Measurements from ENCODE around the gene FAM3D. TPM values are rescaled to one million over a fixed set of nuclear protein-coding genes. Genes with fewer than 3 reads are reported as not detected.

The FAM3D gene
- total RNA-seq, 4 donors from 2014 or later = 47.0 to 200 (median 135) TPM

DNA sequence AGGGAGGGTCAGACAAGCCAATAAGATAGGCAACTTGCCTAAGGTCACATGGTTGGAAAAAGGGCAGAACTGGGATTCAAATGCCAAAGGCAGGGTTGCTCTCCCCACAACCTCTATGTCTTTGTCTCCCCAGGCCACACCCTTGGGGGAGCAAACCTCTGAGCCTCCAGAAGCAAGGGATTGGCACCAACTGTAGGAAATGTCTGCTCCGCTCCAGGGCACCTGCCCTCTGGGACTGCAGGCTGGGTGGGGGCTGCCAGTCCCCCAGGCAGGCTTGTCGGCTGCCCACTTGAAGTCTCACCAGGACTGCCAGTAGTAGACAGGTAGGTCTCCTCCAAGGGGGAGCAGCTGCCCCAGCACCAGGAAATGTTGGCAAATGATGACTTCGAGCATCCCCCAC is 2.0 kb downstream of the FAM3D start:
- no peaks in the 10 kb centered on the region for H3K27me3 ChIP-seq
- peak overlapping the region in 2 of 4 donors; percentile 94 to 96 for H3K27ac ChIP-seq
- H3K4me1 ChIP-seq = peaks cover 0 to 10% (median 0%) of the 10 kb centered on the region in 4 donors
- TF ChIP-seq, protein P1, sequence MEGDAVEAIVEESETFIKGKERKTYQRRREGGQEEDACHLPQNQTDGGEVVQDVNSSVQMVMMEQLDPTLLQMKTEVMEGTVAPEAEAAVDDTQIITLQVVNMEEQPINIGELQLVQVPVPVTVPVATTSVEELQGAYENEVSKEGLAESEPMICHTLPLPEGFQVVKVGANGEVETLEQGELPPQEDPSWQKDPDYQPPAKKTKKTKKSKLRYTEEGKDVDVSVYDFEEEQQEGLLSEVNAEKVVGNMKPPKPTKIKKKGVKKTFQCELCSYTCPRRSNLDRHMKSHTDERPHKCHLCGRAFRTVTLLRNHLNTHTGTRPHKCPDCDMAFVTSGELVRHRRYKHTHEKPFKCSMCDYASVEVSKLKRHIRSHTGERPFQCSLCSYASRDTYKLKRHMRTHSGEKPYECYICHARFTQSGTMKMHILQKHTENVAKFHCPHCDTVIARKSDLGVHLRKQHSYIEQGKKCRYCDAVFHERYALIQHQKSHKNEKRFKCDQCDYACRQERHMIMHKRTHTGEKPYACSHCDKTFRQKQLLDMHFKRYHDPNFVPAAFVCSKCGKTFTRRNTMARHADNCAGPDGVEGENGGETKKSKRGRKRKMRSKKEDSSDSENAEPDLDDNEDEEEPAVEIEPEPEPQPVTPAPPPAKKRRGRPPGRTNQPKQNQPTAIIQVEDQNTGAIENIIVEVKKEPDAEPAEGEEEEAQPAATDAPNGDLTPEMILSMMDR (IDR thresholded peaks at IDR 0.05) = no peak
- TF ChIP-seq POLR2A (IDR thresholded peaks at IDR 0.05) = no peak
- peak in 2 of 3 donors; percentile 26 to 49 for DNase-seq
- H3K36me3 ChIP-seq = no peaks in the 10 kb centered on the region
- H3K4me3 ChIP-seq = peak overlapping the region in 2 of 4 donors; percentile 56 to 71
- no peaks in the 10 kb centered on the region for H3K9me3 ChIP-seq

DNA sequence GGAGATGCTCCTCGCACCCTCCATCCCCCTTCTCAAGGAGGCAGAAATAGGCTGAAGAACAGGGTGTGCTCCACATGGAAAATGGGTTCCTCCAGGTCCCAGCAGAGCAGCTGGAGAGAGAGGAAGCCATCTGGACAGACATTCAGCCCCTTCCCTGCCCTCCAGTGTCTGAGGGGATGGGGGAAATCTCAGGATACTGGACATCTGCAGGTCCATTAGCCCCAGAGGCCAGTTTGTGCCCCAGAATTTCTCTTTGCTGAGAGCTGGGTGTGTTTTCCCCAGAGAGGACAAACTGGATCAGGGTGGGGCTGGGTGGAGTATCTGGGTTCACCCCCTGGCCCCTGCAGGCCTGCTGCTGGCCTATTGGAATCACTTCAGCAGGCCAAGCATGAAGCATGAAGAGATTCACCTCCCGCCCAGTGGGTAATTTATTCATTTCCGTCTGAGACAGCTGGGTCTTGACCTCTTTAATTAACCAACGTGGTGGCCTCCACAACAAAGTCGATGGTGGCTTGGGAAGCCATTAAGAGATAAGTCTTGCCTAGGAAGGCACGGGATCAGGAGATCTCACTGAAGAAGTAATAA is 4.6 kb downstream of the FAM3D start:
- DNase-seq = peak in 2 of 3 donors; percentile 25 to 50
- Histone ChIP-seq H3K27ac (peak overlapping the region in 1 of 4 donors; percentile 19), H3K36me3 (no peaks in the 10 kb centered on the region), H3K27me3 (no peaks in the 10 kb centered on the region), H3K4me3 (no peak overlapping the region), H3K4me1 (peaks cover 0 to 12% (median 0%) of the 10 kb centered on the region in 4 donors), H3K9me3 (no peaks in the 10 kb centered on the region)
- TF ChIP-seq POLR2A (IDR thresholded peaks at IDR 0.05) = no peak
- TF ChIP-seq, protein P1 (IDR thresholded peaks at IDR 0.05) = no peak

DNA sequence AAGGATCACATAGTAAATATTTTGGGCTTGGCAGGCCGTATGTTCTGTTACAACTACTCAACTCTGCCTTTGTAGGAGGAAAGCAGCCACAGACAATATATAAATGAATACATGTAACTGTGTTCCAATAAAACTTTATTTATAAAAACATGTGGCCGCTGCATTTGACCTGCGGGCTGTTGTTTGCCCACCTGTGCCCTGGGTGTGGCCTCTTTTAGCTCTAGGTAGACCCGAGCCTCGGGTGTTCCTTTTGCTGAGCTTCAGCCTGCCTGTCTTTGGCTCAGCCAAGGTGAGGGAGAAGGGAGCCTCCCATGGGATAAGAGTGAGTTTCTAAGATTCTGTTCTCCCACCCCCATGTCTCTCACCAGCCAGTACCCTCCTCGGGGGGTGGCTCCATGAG is 5.6 kb downstream of the FAM3D start:
- Histone ChIP-seq H3K9me3 (no peaks in the 10 kb centered on the region), H3K27me3 (no peaks in the 10 kb centered on the region), H3K27ac (no peak overlapping the region), H3K36me3 (no peaks in the 10 kb centered on the region), H3K4me3 (no peak overlapping the region), H3K4me1 (peaks cover 0 to 12% (median 0%) of the 10 kb centered on the region in 4 donors)
- peak in 2 of 3 donors; percentile 15 to 26 for DNase-seq
- TF ChIP-seq, protein P1 (IDR thresholded peaks at IDR 0.05) = no peak
- no peak for TF ChIP-seq POLR2A (IDR thresholded peaks at IDR 0.05)

DNA sequence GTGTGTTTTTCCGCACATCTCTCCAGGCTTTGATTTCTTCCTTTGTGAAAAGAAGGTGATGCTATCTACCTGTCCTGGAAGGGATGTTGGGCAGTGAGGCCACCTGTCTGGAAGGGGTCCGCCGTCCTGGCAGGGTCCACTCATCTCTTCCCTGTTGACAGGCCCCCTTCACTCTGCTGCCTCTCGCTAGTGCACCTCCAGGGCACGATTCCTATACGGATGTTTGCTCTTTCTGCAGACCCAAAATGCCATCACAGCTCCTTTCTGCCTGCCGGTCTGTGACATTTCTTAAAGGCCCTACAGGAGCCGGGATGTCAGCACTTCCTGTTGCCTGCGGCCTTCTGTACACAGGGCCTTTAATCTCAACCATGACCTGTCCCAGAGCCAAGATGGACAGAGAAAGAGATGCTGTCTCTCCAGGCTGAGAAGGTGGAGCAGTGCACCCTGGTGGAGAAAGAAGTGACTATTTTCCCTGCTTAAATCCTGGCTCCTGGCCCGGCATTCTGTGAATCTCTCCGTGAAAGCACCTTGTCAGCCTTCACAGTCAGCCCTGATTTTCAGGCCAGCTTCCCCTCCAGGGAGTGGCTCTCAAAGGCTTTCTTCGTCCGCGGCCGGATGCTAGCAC is 7.4 kb downstream of the FAM3D start:
- Histone ChIP-seq H3K27ac (peak overlapping the region in 1 of 4 donors; percentile 66), H3K9me3 (no peaks in the 10 kb centered on the region), H3K27me3 (no peaks in the 10 kb centered on the region), H3K4me1 (peaks cover 0 to 12% (median 0%) of the 10 kb centered on the region in 4 donors), H3K4me3 (no peak overlapping the region), H3K36me3 (no peaks in the 10 kb centered on the region)
- DNase-seq = peak in 2 of 3 donors; percentile 46 to 48
- TF ChIP-seq, protein P1 (IDR thresholded peaks at IDR 0.05) = peak in 3 of 6 experiments; percentile 31 to 48 (median 35)
- no peak for TF ChIP-seq POLR2A (IDR thresholded peaks at IDR 0.05)

DNA sequence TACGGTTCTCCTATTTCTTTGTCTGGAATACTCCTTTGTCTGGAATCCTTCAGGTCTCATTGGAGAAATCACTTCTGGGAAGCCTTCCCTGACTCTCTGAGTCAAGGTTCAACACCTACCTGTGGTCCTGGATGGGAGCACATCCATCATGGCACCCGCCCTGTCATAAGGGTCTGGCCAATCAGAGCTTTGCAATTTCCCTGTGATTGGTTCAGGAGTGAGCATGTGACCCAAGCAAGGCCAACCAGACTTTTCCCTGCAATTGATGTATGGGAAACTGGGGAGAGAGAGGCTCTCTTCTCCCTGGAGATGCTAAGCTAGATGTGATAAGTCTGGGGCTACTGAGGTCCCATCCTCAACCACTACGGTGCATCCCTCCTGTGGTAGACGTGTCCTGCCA is 8.1 kb downstream of the FAM3D start:
- DNase-seq = peak in 2 of 3 donors; percentile 24 to 41
- Histone ChIP-seq H3K27me3 (no peaks in the 10 kb centered on the region), H3K36me3 (no peaks in the 10 kb centered on the region), H3K9me3 (no peaks in the 10 kb centered on the region), H3K4me1 (peaks cover 0 to 12% (median 0%) of the 10 kb centered on the region in 4 donors), H3K4me3 (no peak overlapping the region), H3K27ac (peak overlapping the region in 1 of 4 donors; percentile 66)
- TF ChIP-seq, protein P1 (IDR thresholded peaks at IDR 0.05) = no peak
- TF ChIP-seq POLR2A (IDR thresholded peaks at IDR 0.05) = no peak
